IPS-11a (cell line): Measurements from ENCODE around the gene HAUS5.

Experiments
- H3K4me3 ChIP-seq: one replicate; pipeline ENCODE4 v1.5.1; 2013; ENCODE audit warnings: low read depth, low read length, control low read depth

HAUS5 gene

DNA sequence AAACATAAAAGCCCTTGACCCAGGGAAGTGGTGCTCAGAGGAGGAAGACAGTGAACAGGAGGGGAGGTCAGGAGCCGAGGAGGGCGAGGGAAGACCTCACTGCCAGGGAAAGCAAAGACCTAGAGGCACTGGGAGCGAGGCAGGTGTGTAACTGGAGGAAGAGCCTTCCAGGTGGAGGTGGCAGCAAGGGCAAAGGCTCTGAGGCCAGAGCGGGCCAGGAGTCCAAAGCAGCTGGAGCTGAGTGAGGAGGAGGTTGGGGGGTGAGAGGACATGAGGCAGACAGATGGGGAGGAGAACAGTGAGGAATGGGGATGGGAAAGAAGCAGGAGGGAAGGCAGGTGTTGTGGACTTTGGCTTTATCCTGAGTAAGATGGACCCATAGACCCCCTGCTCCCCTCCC lies 57.4 kb downstream of the HAUS5 start:
- H3K4me3 ChIP-seq = no peak overlapping the region

DNA sequence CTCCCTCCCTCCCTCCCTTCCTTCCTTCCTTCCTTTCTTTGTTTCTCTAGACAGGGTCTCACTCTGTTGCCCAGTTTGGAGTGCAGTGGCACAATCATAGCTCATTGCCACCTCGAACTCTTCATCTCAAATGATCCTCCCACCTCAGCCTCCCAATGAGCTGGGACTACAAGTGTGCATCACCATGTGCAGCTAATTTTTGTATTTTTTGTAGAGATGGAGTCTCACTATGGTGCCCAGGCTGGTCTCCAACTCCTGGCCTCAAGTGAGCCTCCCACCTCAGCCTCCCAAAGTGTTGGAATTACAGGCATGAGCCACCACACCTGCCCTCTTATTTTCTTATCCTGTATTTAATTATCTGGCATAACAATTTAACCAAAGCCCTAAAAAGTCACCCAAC lies 58.2 kb downstream of the HAUS5 start:
- no peak overlapping the region for H3K4me3 ChIP-seq

GRCh38 chr19:35671818-35672217 lies 59.3 kb downstream of the HAUS5 start:
- H3K4me3 ChIP-seq = no peak overlapping the region

GRCh38 chr19:35673121-35673804 lies 60.7 kb downstream of the HAUS5 start:
- peak overlapping the region; percentile 62 for H3K4me3 ChIP-seq
